Measurements from ENCODE around the gene SPAG16.

- TF ChIP-seq, protein P1, sequence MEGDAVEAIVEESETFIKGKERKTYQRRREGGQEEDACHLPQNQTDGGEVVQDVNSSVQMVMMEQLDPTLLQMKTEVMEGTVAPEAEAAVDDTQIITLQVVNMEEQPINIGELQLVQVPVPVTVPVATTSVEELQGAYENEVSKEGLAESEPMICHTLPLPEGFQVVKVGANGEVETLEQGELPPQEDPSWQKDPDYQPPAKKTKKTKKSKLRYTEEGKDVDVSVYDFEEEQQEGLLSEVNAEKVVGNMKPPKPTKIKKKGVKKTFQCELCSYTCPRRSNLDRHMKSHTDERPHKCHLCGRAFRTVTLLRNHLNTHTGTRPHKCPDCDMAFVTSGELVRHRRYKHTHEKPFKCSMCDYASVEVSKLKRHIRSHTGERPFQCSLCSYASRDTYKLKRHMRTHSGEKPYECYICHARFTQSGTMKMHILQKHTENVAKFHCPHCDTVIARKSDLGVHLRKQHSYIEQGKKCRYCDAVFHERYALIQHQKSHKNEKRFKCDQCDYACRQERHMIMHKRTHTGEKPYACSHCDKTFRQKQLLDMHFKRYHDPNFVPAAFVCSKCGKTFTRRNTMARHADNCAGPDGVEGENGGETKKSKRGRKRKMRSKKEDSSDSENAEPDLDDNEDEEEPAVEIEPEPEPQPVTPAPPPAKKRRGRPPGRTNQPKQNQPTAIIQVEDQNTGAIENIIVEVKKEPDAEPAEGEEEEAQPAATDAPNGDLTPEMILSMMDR (IDR thresholded peaks at IDR 0.05): no peak
- TF ChIP-seq E2F4 (CRISPR knock-in tag; IDR thresholded peaks at IDR 0.05; ENCODE audit: borderline replicate concordance, low read depth) (no peak), ZNF263 (CRISPR knock-in tag; IDR thresholded peaks at IDR 0.05; ENCODE audit: low read depth) (no peak), ZNF423 (CRISPR knock-in tag; IDR thresholded peaks at IDR 0.05) (no peak), CREB1 (CRISPR knock-in tag; IDR thresholded peaks at IDR 0.05) (no peak), TEAD4 (CRISPR knock-in tag; IDR thresholded peaks at IDR 0.05) (no peak), FOXJ3 (CRISPR knock-in tag; IDR thresholded peaks at IDR 0.05; ENCODE audit: borderline replicate concordance) (no peak), ETV6 (CRISPR knock-in tag; IDR thresholded peaks at IDR 0.05) (no peak), FOXK1 (CRISPR knock-in tag; IDR thresholded peaks at IDR 0.05) (no peak), NFE2L1 (CRISPR knock-in tag; IDR thresholded peaks at IDR 0.05) (no peak), ZBTB21 (CRISPR knock-in tag; IDR thresholded peaks at IDR 0.05; ENCODE audit: borderline replicate concordance) (no peak)
- TF ChIP-seq, protein P2, sequence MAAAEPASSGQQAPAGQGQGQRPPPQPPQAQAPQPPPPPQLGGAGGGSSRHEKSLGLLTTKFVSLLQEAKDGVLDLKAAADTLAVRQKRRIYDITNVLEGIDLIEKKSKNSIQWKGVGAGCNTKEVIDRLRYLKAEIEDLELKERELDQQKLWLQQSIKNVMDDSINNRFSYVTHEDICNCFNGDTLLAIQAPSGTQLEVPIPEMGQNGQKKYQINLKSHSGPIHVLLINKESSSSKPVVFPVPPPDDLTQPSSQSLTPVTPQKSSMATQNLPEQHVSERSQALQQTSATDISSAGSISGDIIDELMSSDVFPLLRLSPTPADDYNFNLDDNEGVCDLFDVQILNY (CRISPR knock-in tag; IDR thresholded peaks at IDR 0.05): no peak
- TF ChIP-seq, protein P3, sequence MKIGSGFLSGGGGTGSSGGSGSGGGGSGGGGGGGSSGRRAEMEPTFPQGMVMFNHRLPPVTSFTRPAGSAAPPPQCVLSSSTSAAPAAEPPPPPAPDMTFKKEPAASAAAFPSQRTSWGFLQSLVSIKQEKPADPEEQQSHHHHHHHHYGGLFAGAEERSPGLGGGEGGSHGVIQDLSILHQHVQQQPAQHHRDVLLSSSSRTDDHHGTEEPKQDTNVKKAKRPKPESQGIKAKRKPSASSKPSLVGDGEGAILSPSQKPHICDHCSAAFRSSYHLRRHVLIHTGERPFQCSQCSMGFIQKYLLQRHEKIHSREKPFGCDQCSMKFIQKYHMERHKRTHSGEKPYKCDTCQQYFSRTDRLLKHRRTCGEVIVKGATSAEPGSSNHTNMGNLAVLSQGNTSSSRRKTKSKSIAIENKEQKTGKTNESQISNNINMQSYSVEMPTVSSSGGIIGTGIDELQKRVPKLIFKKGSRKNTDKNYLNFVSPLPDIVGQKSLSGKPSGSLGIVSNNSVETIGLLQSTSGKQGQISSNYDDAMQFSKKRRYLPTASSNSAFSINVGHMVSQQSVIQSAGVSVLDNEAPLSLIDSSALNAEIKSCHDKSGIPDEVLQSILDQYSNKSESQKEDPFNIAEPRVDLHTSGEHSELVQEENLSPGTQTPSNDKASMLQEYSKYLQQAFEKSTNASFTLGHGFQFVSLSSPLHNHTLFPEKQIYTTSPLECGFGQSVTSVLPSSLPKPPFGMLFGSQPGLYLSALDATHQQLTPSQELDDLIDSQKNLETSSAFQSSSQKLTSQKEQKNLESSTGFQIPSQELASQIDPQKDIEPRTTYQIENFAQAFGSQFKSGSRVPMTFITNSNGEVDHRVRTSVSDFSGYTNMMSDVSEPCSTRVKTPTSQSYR (CRISPR knock-in tag; IDR thresholded peaks at IDR 0.05): no peak
Observed at GRCh38 chr2:213678437-213679218, 394.4 kb downstream of the SPAG16 start.
